ENCODE data around the gene CEP41. TPM values are rescaled to one million over a fixed set of nuclear protein-coding genes. Genes with fewer than 3 reads are reported as not detected.

Gene CEP41
- total and polyA plus RNA-seq, 2 donors (not counting 3 experiments of a cell fraction or from before 2014, with no cell fraction given): 19.5 to 26.8 TPM

GRCh38 chr7:130396109-130396508 lies 44.7 kb downstream of the CEP41 start:
- Histone ChIP-seq H3K79me2 (ENCODE audit: control insufficient read depth, insufficient read depth, low read length) (no peaks in the 10 kb centered on the region), H3K27me3 (ENCODE audit: control insufficient read depth in 2 of 2, insufficient read depth in 2 of 2, low read length in 2 of 2) (no peaks in the 10 kb centered on the region), H3K4me3 (replicated peaks in 1 of 3; ENCODE audit: insufficient read depth in 1 of 3, low read depth in 1 of 3, low read length in 3 of 3) (no peak overlapping the region), H2AFZ (ENCODE audit: low read depth, low read length) (no peak overlapping the region), H3K9ac (replicated peaks; ENCODE audit: extremely low read depth, insufficient read depth, low read length) (no peak overlapping the region), H3K9me1 (replicated peaks; ENCODE audit: control insufficient read depth, extremely low read depth, insufficient read depth, low read length) (no peaks in the 10 kb centered on the region), H3K27ac (ENCODE audit: insufficient read depth, low read depth, low read length) (no peak overlapping the region), H3K4me1 (ENCODE audit: control insufficient read depth, extremely low read depth, insufficient read depth, low read length) (peaks cover 4% of the 10 kb centered on the region), H3K4me2 (ENCODE audit: insufficient read depth, low read length) (no peak overlapping the region), H3K9me3 (replicated peaks; ENCODE audit: control insufficient read depth, insufficient read depth, low read length) (no peaks in the 10 kb centered on the region), H3K36me3 (ENCODE audit: control insufficient read depth in 2 of 2, extremely low read depth in 1 of 2, insufficient read depth in 2 of 2, low read length in 2 of 2) (no peaks in the 10 kb centered on the region), H4K20me1 (replicated peaks; ENCODE audit: control insufficient read depth, extremely low read depth, insufficient read depth, low read length) (no peaks in the 10 kb centered on the region)
- FAIRE-seq (no peak), DNase-seq (ENCODE audit: low read depth, low spot score) (no peak)
- ChIA-PET CTCF (no interaction called here), POLR2A (no interaction called here)
- intact Hi-C loops (cut with micrococcal nuclease): no loop called here
- TF ChIP-seq FOS (IDR thresholded peaks at IDR 0.05; ENCODE audit: borderline replicate concordance, insufficient read depth, low read length): no peak
- no peak for TF ChIP-seq JUN (IDR thresholded peaks at IDR 0.05; ENCODE audit: borderline replicate concordance, insufficient read depth, insufficient read length, low read depth)
- no peak for TF ChIP-seq MAX (IDR thresholded peaks at IDR 0.05; ENCODE audit: insufficient read depth, insufficient read length)
- TF ChIP-seq EZH2 (IDR thresholded peaks at IDR 0.05; ENCODE audit: borderline replicate concordance, low read depth, low read length, severe bottlenecking): no peak
- no peak for TF ChIP-seq MYC (IDR thresholded peaks at IDR 0.05; ENCODE audit: low read depth, low read length)
- TF ChIP-seq GATA2 (IDR thresholded peaks at IDR 0.05; ENCODE audit: insufficient read depth, insufficient read length, low read depth, low read length): no peak
- TF ChIP-seq POLR2A (IDR thresholded peaks at IDR 0.05; ENCODE audit: low read depth, low read length): no peak
- TF ChIP-seq POLR2AphosphoS5 (IDR thresholded peaks at IDR 0.05; ENCODE audit: insufficient read depth, low read depth, low read length): no peak
- TF ChIP-seq CTCF (IDR thresholded peaks at IDR 0.05; ENCODE audit: extremely low read depth in 1 of 2, insufficient read depth in 1 of 2, low read depth in 1 of 2, low read length in 2 of 2): no peak
- dilution Hi-C loops (cut with MboI; ENCODE audit: extremely low pct_ligation_motif_present, low sequenced_read_pairs): no loop called here
- no TSS peak for BruUV-seq (replicated peaks)

Data from endothelial cell of umbilical vein (primary cell).